ENCODE data around the gene ZBTB16. TPM values are rescaled to one million over a fixed set of nuclear protein-coding genes. Genes with fewer than 3 reads are reported as not detected.

The ZBTB16 gene
- total and polyA plus RNA-seq, 2 of the 4 experiments (the other 2 are of a cell fraction) = not detected

GRCh38 chr11:114130115-114130576 lies 70.6 kb downstream of the ZBTB16 start:
- Histone ChIP-seq H2BK20ac (ENCODE audit: low read depth, low read length) (no peak overlapping the region), H3K79me1 (ENCODE audit: low read depth in 1 of 2, low read length in 2 of 2) (no peaks in the 10 kb centered on the region), H3K36me3 (ENCODE audit: control insufficient read depth, insufficient read depth, low read length) (no peaks in the 10 kb centered on the region), H2AK9ac (replicated peaks; ENCODE audit: low read depth, low read length, poor library complexity) (no peak overlapping the region), H3K27ac (ENCODE audit: insufficient read depth, low read length) (no peak overlapping the region), H4K91ac (ENCODE audit: insufficient read depth, low read depth, low read length) (no peak overlapping the region), H3K9me3 (ENCODE audit: control insufficient read depth, insufficient read depth, low read length) (no peaks in the 10 kb centered on the region), H3K27me3 (ENCODE audit: control insufficient read depth, insufficient read depth, low read length) (peaks cover 6% of the 10 kb centered on the region), H2BK5ac (ENCODE audit: low read depth, low read length, poor library complexity, severe bottlenecking) (no peak overlapping the region), H3K4me3 (ENCODE audit: insufficient read depth, low read depth, low read length) (no peak overlapping the region), H3K56ac (ENCODE audit: extremely low read depth, insufficient read depth, low read length) (no peak overlapping the region), H3K4ac (ENCODE audit: low read depth, low read length) (no peak overlapping the region), H3K14ac (replicated peaks; ENCODE audit: low read depth, low read length) (no peak overlapping the region), H2BK15ac (ENCODE audit: low read depth, low read length) (no peak overlapping the region), H3K9me1 (ENCODE audit: insufficient read depth, low read length) (no peaks in the 10 kb centered on the region), H3K23ac (ENCODE audit: low read depth, low read length) (no peak overlapping the region), H4K20me1 (ENCODE audit: insufficient read depth, low read length) (no peaks in the 10 kb centered on the region), H3K4me1 (ENCODE audit: control insufficient read depth, insufficient read depth, low read length) (no peaks in the 10 kb centered on the region), H2AK5ac (ENCODE audit: low read depth, low read length) (no peak overlapping the region), H2AFZ (replicated peaks; ENCODE audit: low read length, poor library complexity) (no peak overlapping the region), H4K8ac (ENCODE audit: low read depth in 2 of 2, low read length in 2 of 2) (no peak overlapping the region), H3K18ac (ENCODE audit: low read depth, low read length) (no peak overlapping the region), H4K5ac (ENCODE audit: low read depth, low read length) (no peak overlapping the region), H3K9ac (ENCODE audit: low read depth, low read length) (no peak overlapping the region), H2BK120ac (ENCODE audit: low read depth, low read length) (no peak overlapping the region), H3K4me2 (ENCODE audit: low read depth, low read length) (no peak overlapping the region)
- TF ChIP-seq SMC3 (IDR thresholded peaks at IDR 0.05; ENCODE audit: low read depth, low read length) = no peak
- no peak for TF ChIP-seq MAZ (IDR thresholded peaks at IDR 0.05; ENCODE audit: borderline replicate concordance, low read depth, low read length)
- TF ChIP-seq FOS (IDR thresholded peaks at IDR 0.05; ENCODE audit: low read depth, low read length) = no peak
- TF ChIP-seq RCOR1 (IDR thresholded peaks at IDR 0.05; ENCODE audit: insufficient replicate concordance, low read length) = no peak
- no peak for TF ChIP-seq CEBPB (IDR thresholded peaks at IDR 0.05; ENCODE audit: low read depth, low read length)
- TF ChIP-seq BHLHE40 (IDR thresholded peaks at IDR 0.05; ENCODE audit: low read depth, low read length) = no peak
- no peak for TF ChIP-seq CTCF (conservative IDR thresholded peaks at IDR 0.05; ENCODE audit: low read depth, low read length)
- no peak for TF ChIP-seq RAD21 (IDR thresholded peaks at IDR 0.05; ENCODE audit: low read length)
- no peak for TF ChIP-seq MXI1 (IDR thresholded peaks at IDR 0.05; ENCODE audit: borderline replicate concordance, low read depth, low read length)
- TF ChIP-seq CHD1 (IDR thresholded peaks at IDR 0.05; ENCODE audit: low read depth, low read length) = no peak
- no peak for TF ChIP-seq POLR2A (IDR thresholded peaks at IDR 0.05; ENCODE audit: low read depth, low read length)
- no peak for TF ChIP-seq ELK1 (IDR thresholded peaks at IDR 0.05; ENCODE audit: borderline replicate concordance, low read depth, low read length)
- no peak for TF ChIP-seq NFE2L2 (IDR thresholded peaks at IDR 0.05; ENCODE audit: low read depth, low read length)
- no peak for TF ChIP-seq MAFK (IDR thresholded peaks at IDR 0.05; ENCODE audit: low read depth, low read length)
- TF ChIP-seq USF2 (IDR thresholded peaks at IDR 0.05; ENCODE audit: low read depth, low read length) = no peak
- TF ChIP-seq RFX5 (IDR thresholded peaks at IDR 0.05; ENCODE audit: low read depth, low read length) = no peak
- ChIA-PET CTCF (no interaction called here), POLR2A (ENCODE audit: unreplicated experiment) (no interaction called here)
- dilution Hi-C loops (cut with HindIII; ENCODE audit: low sequenced_read_pairs, unreplicated experiment) (no loop called here), in situ Hi-C loops (cut with MboI; ENCODE audit: low sequenced_read_pairs) (no loop called here), intact Hi-C loops (cut with micrococcal nuclease) (no loop called here)
- WGBS, 2 experiments (ENCODE audit: extremely low coverage in 2 of 2, insufficient read length in 1 of 2) = no CpG with 5 or more reads among the region's 6 CpGs
- no peak for ATAC-seq (ENCODE audit: low read depth)
- no peak for DNase-seq
- BruUV-seq (replicated peaks) = no TSS peak

Measured in IMR-90 (cell line).